Embryonic facial prominence (tissue), 1 donor: ENCODE results near the gene MRTFA.

Experiments used
- DNase-seq: peaks from one replicate; pipeline ENCODE4 v3.0.0-alpha.2; 2016; ENCODE audit errors: extremely low spot score

Gene MRTFA

DNA sequence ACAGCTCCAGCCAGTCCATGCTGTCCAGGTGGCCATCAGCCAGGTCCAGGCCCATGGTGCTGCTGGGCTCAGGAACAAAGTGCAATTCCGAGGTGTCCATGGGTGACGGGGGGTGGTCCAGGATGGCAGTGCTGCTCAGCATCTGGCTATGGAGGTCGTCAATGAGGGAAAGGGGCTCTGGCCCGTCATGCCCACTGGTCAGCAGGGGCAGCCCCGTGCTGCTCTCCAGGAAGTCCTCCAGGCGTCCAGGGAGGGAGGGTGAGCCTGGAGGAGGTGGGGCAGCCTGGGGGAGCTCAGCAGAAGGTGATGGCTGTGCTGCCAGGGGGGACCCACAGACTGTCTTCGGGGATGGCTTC is 225.0 kb downstream of the MRTFA start:
- no peak for DNase-seq

DNA sequence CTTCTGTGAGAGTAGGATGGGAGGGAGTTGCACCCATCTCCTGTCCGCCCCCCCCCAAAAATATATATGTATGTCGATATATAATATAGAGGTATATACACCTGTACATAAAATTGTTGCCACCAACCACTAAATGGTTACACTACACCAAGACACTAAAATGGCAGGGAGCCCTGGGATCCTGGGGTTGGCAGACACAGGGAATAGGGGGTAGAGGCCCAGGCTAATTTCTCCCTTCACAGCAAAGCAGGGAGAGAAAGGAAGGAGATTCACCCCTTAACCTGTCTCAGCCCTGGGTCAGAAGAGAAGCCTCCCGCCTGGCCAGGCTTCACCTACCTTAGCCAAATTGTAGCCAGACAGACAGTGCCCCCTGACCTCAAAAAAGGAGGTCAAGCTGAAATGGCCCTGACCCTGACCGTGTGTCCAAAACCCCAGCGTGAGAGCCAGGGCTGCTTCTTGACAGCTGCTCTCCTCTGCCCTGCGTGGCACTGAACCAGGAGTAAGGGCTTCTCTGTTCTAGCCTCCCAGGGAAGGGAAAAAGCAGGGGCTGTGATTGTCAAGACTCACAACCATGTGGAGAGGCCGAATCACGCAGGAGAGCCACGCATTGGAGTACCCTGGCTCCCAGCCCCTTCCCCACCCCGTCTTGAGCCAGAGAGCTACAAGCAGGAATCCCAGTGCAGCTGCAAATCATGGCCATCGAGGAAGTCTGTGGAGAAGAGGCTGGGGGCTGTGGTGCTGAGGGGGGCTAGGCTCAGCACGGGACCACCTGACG is 225.6 kb downstream of the MRTFA start:
- no peak for DNase-seq

DNA sequence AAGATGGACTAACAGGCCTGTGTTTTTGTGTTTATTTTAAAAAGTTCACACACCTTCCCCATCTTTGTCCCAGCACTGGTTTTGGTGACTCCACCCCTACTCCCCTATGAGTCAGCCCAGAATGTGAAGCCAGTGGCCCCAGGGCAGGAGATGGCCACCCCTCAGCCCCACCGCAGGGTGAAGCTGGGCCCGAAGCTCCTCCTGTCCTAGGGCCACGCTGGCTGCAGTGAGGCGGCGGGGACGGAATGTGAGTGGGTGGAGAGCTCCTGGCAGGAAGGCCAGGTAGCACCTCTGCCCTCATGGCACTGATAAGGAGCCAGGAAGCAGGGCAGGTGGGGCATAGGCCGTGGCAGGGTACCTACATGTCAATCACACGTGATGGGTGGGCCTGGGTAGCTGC is 226.2 kb downstream of the MRTFA start:
- DNase-seq = no peak

DNA sequence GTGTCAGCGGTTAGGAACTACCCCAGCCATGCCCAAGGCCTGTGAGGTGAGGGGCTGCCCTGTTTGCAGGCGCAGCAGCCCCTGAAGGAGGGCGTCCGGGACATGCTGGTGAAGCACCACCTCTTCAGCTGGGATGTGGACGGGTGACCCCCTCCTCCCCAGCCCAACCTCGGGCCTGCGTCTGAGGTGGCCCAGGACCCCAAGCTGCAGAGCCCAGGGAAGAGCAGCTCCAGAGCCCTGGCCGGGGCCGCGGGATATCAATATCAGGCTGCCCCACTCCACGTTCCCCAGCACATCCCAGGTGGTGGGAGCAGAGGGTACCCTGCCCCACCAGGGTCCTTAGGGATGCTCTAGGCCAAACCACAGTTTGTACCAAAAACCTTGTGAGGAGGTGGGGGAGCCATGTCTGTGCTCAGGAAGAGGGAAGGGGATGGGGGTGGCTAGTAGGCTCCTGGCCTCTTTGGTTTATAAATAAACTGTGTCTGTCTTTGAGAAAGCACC is 226.9 kb downstream of the MRTFA start:
- DNase-seq = no peak

DNA sequence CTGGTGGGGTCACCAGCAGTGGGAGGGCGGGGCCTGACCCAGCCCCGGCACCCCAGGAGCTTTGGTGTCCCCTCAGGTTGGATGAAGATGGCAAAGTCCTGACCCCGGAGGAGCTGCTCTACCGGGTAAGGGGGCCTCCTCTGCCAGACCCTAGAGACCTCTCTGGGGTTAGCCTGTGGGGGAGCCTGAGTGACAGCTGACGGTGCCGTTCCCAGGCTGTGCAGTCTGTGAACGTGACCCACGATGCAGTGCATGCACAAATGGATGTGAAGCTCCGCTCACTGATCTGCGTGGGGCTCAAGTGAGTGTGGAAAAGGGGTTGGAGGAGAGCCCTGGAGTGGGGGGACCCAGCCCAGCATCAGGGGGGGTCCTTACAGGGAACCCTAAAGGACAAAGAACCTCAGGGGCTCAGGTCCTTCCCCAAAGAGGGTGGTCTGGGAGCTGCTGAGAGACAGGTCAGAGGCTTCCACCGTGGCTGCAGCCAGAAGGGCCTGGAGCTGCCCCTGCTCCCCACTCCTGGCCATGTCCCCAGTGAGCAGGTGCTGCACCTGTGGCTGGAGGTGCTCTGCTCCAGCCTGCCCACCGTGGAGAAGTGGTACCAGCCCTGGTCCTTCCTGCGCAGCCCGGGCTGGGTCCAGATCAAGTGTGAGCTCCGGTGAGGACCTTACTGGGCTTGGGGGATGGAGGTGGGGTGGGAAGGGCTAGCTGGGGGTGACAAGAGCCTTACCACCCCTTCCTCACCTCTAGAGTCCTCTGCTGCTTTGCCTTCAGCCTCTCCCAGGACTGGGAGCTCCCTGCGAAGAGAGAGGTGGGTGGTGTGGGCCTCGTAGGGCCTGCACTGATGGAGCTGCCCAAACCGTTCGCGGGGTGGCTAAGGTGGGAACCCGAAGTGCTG is 227.6 kb downstream of the MRTFA start:
- DNase-seq = no peak

DNA sequence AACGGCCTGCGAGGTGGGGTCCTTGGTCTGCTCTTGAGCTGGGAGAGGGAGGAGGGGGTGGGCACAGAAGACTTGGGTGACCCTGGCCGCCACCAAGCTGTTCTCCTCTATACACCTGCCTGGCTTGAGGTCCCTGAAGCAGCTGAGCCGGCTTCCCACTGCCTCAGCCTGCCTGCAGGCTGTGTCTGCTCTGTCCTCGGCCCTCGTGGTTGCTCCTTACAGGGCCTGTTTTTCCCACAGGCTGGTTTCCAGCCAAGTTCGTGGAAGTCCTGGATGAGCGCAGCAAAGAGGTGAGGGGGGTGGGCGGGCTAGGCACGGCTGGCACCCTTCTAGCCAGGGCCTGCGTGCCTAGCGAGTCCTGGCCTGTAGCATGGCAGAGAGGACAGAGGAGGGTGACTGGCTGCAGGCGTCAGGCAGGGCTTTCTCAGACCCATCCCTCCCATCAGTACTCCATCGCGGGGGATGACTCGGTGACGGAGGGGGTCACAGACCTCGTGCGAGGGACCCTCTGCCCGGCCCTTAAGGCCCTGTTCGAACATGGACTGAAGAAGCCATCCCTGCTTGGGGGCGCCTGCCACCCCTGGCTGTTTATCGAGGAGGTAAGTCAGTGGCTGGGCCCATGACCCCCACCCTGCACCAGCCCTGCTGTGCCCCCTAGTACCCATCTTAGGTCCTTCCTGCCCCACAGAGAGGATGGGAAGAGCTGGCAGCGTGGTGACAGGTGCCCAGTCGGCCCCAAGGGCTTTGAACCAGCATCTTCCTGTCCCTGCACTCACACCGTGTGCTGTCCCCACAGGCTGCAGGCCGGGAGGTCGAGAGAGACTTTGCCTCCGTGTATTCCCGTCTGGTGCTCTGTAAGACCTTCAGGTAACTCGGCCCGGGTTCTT is 228.4 kb downstream of the MRTFA start:
- no peak for DNase-seq

DNA sequence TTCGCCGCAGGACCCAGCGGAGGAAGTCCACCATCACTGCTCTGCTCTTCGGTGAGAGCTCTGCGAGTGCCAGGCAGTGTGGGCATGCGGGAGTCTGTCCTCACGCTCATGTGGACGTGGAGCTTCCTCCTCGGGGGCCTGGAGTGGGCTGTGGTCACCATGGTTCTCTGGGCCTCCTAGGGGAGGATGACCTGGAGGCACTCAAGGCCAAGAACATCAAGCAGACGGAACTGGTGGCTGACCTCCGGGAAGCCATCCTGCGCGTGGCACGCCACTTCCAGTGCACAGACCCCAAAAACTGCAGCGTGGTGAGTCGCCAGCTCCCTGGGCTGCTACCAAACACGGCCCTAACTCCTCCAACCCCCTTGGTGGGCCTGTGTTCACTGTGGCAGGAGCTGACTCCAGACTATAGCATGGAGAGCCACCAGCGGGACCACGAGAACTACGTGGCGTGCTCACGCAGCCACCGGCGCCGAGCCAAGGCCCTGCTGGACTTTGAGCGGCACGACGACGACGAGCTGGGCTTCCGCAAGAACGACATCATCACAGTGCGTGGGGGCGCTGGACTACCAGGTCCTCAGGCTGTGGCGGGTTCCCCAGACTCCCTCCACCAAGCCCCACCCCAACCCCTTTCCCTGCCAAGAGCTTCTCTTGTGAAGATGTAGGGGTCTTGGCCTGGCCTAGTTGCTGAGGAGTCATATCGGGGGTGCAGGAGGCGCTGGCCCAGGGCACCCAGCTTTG is 229.3 kb downstream of the MRTFA start:
- DNase-seq = no peak

DNA sequence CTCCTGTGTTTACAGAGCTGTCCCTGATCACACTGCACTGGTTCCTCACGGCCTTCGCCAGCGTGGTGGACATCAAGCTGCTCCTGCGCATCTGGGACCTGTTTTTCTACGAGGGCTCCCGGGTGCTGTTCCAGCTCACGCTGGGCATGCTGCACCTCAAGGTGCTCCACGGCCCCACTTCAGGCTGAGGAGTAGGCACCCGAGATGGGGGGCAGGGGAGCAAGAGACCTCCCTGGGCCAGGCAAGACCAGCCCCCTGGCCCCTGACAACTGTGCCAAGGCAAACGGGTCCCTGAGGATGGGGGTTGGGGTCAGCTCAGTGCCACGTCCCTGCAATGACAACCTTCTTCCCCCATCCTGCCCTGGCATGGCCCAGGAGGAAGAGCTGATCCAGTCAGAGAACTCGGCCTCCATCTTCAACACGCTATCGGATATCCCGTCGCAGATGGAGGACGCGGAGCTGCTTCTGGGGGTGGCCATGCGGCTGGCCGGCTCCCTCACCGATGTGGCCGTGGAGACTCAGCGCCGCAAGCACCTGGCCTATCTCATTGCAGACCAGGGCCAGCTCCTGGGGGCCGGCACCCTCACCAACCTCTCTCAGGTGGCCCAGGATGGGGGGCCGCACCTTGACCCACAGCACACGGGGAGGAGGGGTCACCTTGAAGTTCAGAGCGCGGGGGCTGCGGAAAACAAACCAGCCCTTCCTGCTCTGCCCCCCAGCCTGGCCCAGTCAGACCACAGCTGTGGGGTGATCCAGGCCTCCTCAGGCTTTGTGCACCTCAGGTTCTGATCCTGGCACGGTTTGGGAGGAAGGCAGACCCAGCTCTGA is 230.2 kb downstream of the MRTFA start:
- DNase-seq = no peak

DNA sequence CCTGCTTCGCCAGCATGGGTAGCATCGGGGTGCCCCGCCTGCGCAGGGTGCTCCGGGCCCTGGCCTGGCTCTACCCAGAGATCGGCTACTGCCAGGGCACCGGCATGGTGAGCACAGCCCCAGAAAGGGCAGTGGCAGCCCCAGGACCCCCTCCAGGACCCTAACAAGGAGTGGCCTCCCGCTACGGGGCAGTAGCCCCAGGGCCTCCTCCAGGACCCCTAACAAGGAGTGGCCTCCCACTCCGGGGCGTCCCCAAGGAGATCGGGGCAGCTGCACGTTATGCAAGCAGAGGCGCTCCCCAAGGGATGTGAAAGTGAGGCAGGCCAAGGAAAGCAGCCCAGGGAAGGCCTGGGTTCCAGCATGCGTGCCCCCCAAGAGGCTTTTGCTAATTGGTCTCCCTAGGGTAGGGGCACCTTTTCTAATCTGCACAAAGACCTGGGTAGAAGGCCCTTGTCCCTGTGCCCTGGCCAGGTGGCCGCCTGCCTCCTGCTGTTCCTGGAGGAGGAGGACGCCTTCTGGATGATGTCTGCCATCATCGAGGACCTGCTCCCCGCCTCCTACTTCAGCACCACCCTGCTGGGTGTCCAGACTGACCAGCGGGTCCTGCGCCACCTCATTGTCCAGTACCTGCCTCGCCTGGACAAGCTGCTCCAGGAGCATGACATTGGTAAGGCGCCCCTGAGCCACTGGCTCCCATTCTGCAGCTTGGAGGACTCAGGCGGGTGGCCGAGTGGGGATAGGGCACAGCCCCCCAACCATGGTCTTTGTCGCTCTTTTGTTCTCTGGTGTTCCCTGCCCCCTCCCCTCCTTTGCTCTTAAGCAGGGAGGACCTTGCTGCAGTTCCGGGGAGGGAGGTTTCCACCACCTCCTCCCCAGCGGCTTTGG is 231.1 kb downstream of the MRTFA start:
- DNase-seq = no peak

DNA sequence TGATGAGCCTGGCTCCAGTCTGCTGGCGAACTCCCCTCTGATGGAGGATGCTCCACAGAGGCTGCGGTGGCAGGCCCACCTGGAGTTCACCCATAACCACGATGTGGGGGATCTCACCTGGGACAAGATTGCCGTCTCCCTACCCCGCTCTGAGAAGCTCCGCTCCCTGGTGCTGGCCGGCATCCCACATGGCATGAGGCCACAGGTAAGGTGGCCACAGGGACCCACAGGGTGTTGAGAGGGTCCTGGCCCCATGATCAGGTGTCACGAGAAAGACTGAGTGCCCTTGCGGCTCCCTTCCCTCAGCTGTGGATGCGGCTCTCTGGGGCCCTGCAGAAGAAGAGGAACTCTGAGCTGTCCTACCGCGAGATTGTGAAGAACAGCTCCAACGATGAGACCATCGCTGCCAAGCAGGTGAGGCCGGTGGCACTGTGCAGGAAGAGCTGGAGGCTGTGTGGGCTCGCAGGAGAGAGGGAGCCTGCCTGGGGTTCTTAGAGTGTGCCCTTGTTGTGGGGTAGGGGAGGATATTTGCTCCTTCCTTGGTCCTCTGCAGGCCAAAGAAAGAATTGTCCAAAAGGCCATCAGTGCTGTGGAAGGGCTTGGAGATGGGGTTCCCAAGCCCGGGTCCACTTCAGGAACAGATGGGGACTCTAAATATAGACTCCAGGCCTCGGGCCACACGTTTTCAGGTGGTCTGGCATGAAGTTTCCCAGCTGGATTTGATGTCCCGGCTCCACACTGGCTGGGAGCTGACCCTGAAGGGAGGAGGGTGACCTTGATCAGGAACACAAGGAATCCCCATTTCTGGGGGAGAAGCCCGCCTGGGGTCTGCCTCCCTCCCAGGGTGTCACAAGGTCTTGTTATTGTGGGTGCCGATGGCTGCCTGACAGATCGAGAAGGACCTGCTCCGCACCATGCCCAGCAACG is 232.0 kb downstream of the MRTFA start:
- DNase-seq = no peak

DNA sequence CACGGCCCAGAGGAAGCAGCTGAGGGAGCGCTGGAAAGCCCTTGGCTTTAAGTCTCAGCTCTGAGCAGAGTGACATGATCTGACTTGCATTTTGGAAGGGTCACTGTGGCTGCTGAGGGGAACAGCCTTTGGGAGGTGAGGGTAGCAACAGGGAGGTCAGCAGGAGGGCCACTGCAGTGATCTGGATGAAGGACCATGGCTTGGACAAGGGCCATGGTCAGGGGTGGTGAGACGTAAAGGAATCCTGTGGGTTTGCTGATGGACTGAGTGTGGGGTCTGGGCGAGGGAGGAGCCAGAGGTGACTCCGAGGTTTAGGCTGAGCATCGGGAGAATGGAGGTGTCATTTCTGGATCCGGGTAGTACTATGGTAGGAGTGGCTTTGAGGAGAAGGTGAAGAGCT is 232.9 kb downstream of the MRTFA start:
- DNase-seq = no peak

DNA sequence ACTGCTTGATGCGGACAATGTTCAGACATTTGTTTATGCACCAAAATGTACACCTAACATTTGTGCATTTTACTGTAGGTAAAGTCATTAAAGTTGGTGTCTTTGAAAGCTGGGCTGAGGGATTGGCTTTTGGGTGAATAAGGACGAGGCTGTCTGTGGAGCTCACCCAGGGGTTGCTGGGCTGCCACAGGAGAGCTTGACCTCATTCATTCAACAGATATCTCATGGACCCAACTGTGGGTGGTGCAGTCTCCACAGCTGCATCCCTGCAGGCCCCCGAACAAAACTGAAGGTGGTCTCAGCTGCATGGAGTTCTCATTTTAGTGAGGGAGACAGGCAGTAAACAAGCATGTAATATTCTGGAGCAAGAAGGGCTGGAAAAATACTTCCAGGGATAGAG is 233.4 kb downstream of the MRTFA start:
- no peak for DNase-seq

DNA sequence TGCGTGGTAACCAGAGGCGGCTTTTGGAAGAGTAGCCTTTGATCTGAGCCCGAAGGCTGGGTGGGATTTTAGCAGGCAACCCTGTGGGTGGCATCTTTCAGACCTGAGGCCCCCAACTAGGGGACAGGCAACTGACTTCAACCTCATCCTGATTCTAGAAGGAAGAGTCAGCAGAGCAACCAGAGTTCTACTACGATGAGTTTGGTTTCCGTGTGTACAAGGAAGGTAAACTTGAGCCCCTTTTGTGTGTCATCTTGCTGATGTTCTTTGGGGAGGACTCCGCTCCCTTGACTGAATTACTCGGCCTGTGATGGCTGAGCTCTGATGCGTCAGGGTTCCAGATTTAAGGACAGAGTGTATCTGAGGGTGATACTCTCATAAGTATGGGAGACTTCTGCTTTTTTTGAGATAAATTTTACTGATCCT is 234.5 kb downstream of the MRTFA start:
- DNase-seq = no peak

DNA sequence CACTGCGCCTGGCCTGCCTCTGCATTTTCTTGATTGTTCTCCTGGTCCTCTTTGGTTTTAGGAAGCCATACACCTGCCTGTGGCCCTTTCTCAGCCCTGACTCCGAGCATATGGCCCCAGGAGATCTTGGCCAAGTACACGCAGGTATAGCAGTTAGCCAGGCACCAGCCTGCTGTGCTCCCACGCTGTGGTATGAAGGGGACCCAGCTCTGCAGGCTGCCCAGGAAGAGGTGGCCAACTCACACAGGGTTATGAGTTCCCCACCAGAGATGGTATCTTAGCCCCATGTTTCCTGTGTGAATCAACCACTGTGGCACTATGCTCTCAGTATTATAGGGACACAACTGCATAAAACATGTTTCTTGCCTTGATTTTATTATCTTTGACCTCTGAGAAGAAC is 235.0 kb downstream of the MRTFA start:
- no peak for DNase-seq

DNA sequence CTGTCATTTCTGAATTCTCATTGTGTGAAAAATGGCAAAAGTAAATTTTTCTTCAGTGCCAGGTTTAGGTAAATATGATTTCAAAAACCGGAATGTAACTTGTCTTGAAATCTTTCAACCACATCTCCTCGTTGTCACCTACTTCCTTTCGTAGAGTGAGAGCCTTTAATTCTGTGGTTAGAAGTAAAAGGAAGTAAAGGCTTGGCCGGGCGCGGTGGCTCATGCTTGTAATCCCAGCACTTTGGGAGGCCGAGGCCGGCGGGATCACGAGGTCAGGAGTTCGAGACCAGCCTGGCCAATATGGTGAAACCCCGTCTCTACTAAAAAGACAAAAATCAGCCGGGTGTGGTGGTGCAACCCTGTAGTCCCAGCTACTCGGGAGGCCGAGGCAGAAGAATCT is 236.4 kb downstream of the MRTFA start:
- DNase-seq = no peak

DNA sequence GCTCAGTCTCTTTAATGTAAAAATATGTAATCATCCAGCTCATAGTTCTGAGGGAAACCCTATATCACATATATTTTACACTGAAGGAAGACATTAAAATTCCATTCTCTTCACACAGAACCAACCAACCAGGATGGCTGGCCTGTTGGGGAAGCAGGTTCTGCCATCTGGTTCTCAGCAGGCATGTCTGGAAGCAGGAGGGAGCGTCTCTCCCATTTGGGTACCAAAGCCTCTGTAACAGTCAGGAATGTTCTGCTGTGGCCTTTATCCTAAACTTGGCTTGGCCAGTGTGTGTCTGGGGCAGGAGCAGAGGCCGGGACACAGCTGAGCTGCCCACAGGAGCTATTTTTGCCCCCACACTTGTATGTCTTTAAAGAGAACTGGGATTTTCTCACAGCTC is 236.9 kb downstream of the MRTFA start:
- DNase-seq = no peak

DNA sequence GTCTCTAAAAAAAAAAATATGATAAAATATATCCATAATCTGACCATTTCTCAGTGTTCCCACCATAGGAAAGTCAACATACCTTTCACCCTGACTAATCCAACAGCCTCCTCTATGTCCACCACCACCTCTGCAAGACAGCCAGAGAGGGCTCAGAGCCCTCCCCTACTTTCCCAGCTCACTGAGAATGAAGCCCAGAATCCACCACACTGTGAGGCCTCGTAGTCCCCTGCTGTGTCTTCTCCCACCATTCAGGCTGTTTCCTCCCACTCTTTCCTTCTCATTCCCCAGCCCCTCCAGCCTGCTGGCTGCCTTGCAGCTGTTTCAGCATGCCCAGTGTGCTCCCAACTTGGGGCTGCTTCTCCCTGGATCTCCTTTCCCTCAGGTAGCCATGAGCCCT is 239.1 kb downstream of the MRTFA start:
- DNase-seq = no peak

DNA sequence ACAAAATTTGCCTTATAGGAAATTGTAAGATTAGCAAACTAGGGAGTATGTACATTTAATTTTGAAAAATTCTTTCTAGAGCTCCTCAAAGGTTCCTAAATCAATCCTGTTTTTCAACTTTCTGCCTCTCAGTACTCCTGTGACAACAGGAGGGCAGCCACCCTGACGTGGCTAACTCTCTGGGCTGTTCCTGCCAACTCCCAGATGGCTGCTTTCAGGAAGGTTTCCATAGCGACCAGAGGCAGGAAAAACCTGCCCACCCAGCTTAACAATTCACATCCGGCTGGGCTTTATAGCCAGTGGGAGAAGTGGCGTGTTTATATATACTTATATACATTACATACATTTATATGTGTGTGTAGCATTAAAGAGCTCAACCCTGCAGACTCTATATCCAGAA is 239.6 kb downstream of the MRTFA start:
- DNase-seq = peak; percentile 58
